Liver (tissue), 9 donors: ENCODE results near the gene C3orf70. TPM values are rescaled to one million over a fixed set of nuclear protein-coding genes. Genes with fewer than 3 reads are reported as not detected.
A peak's percentile ranks its signal among the peaks of the same experiment; 100 is the strongest.

Experiments
- DNase-seq: peaks from one replicate; pipeline ENCODE4 v3.0.0-alpha.2; 2017; ENCODE audit warnings: low spot score
- H3K27ac ChIP-seq, 2 donors: one replicate each; pipeline ENCODE4 v1.7.0; 2013; ENCODE audit warnings: inconsistent platforms in 2 of 2, low read length in 2 of 2, control low read depth in 1 of 2, low read depth in 1 of 2, mild to moderate bottlenecking in 1 of 2
- H3K27me3 ChIP-seq, 4 donors: one replicate each; pipeline versions ENCODE4 v1.6.1 to v1.7.0; 2013; ENCODE audit warnings: low read length in 3 of 4, inconsistent platforms in 1 of 4, mild to moderate bottlenecking in 1 of 4, moderate library complexity in 1 of 4; ENCODE audit not compliant: control insufficient read depth in 4 of 4, insufficient read depth in 4 of 4
- H3K36me3 ChIP-seq, 4 donors: one replicate each; pipeline versions ENCODE4 v1.6.1 to v1.7.0; 2013; ENCODE audit warnings: low read length in 3 of 4, mild to moderate bottlenecking in 3 of 4, low read depth in 1 of 4, moderate library complexity in 1 of 4; ENCODE audit not compliant: control insufficient read depth in 4 of 4, insufficient read depth in 3 of 4
- H3K4me1 ChIP-seq, 4 donors: one replicate each; pipeline versions ENCODE4 v1.6.1 to v1.7.0; 2013; ENCODE audit warnings: low read length in 3 of 4, mild to moderate bottlenecking in 3 of 4, moderate library complexity in 1 of 4; ENCODE audit not compliant: control insufficient read depth in 4 of 4, insufficient read depth in 4 of 4
- H3K4me3 ChIP-seq, 3 donors: one replicate each; pipeline versions ENCODE4 v1.6.1 to v1.7.0; 2013; ENCODE audit warnings: low read length in 3 of 3, control low read depth in 1 of 3, low read depth in 1 of 3, mild to moderate bottlenecking in 1 of 3
- H3K9ac ChIP-seq, 2 donors: one replicate each; pipeline ENCODE4 v1.7.0; 2013; ENCODE audit warnings: low read length in 2 of 2, mild to moderate bottlenecking in 2 of 2, moderate library complexity in 2 of 2, control low read depth in 1 of 2, low read depth in 1 of 2
- H3K9me3 ChIP-seq, 4 donors: one replicate each; pipeline versions ENCODE4 v1.6.1 to v1.7.0; 2013; ENCODE audit warnings: low read length in 3 of 4; ENCODE audit not compliant: control insufficient read depth in 4 of 4
- FOXA1 ChIP-seq: IDR thresholded peaks from 2 replicates; pipeline ENCODE4 v1.6.1; 2016; ENCODE audit warnings: antibody characterized with exemption
- HNF4A ChIP-seq, 2 donors: conservative IDR thresholded peaks; 2 replicates each; pipeline ENCODE4 v1.6.1; 2016; ENCODE audit warnings: antibody characterized with exemption in 2 of 2, mild to moderate bottlenecking in 2 of 2
- NR2F2 ChIP-seq: IDR thresholded peaks from 2 replicates; pipeline ENCODE4 v1.6.1; 2016; ENCODE audit warnings: antibody characterized with exemption
- RAD21 ChIP-seq, 2 donors: IDR thresholded peaks; 2 replicates each; pipeline ENCODE4 v1.6.1; 2016; ENCODE audit warnings: antibody characterized with exemption in 2 of 2, mild to moderate bottlenecking in 2 of 2
- REST ChIP-seq: IDR thresholded peaks from 2 replicates; pipeline ENCODE4 v1.6.1; 2016; ENCODE audit warnings: antibody characterized with exemption, mild to moderate bottlenecking
- SP1 ChIP-seq: IDR thresholded peaks from 2 replicates; pipeline ENCODE4 v1.6.1; 2018; ENCODE audit warnings: antibody characterized with exemption, mild to moderate bottlenecking
- ZBTB33 ChIP-seq: IDR thresholded peaks from 2 replicates; pipeline ENCODE4 v1.6.1; 2016; ENCODE audit warnings: antibody characterized with exemption
- WGBS: extraction: QIAGEN DNeasy Blood & Tissue Kit; methylation state at CpG from one replicate; pipeline ENCODE4 v1.1.7; 2013; 5-methylcytosine and 5-hydroxymethylcytosine counted together
- polyA plus RNA-seq, 2 donors: library from polyadenylated mRNA; stranded (reverse) in 1 of 2; unstranded in 1 of 2; fragments of 200-250 nt in 1 of 2; fragments of >200 nt in 1 of 2; fragmentation: Nextera tagmentation in 1 of 2; extraction: Ambion mirVana in 1 of 2; gene quantifications; one replicate each; pipeline versions ENCODE4 v1.2.1 to v1.2.3, GENCODE V29; 2013 to 2015
- total RNA-seq, 2 donors: library from RNA; depleted of rRNA; stranded (reverse); fragments of >200 nt; gene quantifications; one replicate each; pipeline ENCODE4 v1.2.3, GENCODE V29; 2014
- donor health status: healthy.
- donor health status: healthy.
- donor health status: healthy.
- donor health status: healthy.
- donor health status: healthy.

C3orf70 gene
- total and polyA plus RNA-seq, 4 donors, result 0.15 to 0.79 (median 0.41) TPM

- no peaks in the 10 kb centered on the region for H3K9me3 ChIP-seq
- H3K36me3 ChIP-seq, result no peaks in the 10 kb centered on the region
- H3K4me1 ChIP-seq, result peaks cover 0 to 3% (median 3%) of the 10 kb centered on the region in 4 donors
- no peak overlapping the region for H3K9ac ChIP-seq
- H3K27ac ChIP-seq, result peak overlapping the region in 1 of 2 donors; percentile 16
- peak; percentile 44 for DNase-seq
- TF ChIP-seq SP1 (peak; percentile 9), RAD21 (IDR thresholded peaks at IDR 0.05) (peak; percentile 5 to 23), NR2F2 (peak; percentile 5), REST (no peak)
- 58% methylated on average over 15 of the region's 15 CpGs for WGBS
- H3K4me3 ChIP-seq, result no peak overlapping the region
- H3K27me3 ChIP-seq, result no peaks in the 10 kb centered on the region
Measured at GRCh38 chr3:185175370-185175987, 22.6 kb upstream of the C3orf70 start.

GRCh38 chr3:185172086-185173049 is 19.5 kb upstream of the C3orf70 start:
- peaks cover 0 to 3% (median 3%) of the 10 kb centered on the region in 4 donors for H3K4me1 ChIP-seq
- H3K36me3 ChIP-seq, result no peaks in the 10 kb centered on the region
- H3K27ac ChIP-seq, result no peak overlapping the region
- WGBS, result 86% methylated on average over 11 of the region's 11 CpGs
- H3K9me3 ChIP-seq, result no peaks in the 10 kb centered on the region
- DNase-seq, result no peak
- no peaks in the 10 kb centered on the region for H3K27me3 ChIP-seq
- H3K4me3 ChIP-seq, result no peak overlapping the region
- H3K9ac ChIP-seq, result no peak overlapping the region
- TF ChIP-seq NR2F2 (no peak), ZBTB33 (no peak)

- no peak overlapping the region for H3K27ac ChIP-seq
- WGBS, result 79% methylated on average over 6 of the region's 6 CpGs
- DNase-seq, result no peak
Measured at GRCh38 chr3:185164428-185165217, 11.8 kb upstream of the C3orf70 start.

More at GRCh38 chr3:185164428-185165217, 11.8 kb upstream of the C3orf70 start:
- no peaks in the 10 kb centered on the region for H3K4me1 ChIP-seq
- TF ChIP-seq FOXA1 (no peak), HNF4A (conservative IDR thresholded peaks at IDR 0.05) (no peak)
- H3K27me3 ChIP-seq, result no peaks in the 10 kb centered on the region
- H3K36me3 ChIP-seq, result no peaks in the 10 kb centered on the region
- no peak overlapping the region for H3K4me3 ChIP-seq
- H3K9me3 ChIP-seq, result no peaks in the 10 kb centered on the region
- no peak overlapping the region for H3K9ac ChIP-seq
